ENCODE data around the gene OR10P1. TPM values are rescaled to one million over a fixed set of nuclear protein-coding genes. Genes with fewer than 3 reads are reported as not detected.
"Not testable (repeated sequence)": the region's sequence is repeated elsewhere in the genome, so short reads cannot be mapped to it uniquely, and the experiment has no call there.

Gene OR10P1
- total RNA-seq, 1 donor from 2014 or later = not detected

DNA sequence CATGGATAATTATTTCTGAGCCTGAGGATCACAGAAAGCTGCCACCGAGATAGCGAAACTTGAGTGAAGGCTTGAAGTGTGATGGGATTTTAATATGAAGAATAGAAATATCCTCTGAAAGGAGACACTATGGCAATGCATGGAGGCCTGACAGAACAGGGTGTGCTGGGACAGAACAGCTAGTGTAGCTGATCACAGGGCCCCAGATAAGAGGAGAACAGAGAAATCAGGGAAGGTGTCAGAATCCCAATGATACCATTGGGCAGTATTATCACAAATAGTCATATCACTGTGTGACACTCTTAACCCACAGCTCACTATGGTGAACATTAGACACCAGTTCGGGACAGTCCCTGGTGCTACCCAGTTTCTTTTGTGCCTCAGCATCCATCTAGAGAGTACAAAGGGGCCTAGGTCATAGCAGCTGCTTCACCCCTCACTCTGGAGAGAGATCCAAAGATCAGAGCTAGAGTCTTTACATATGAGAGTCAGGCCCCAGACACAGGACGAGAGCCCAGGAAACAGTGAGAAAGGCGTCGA is 506 bp upstream of the OR10P1 start:
- H3K27ac Mint-ChIP-seq = peak overlapping the region; percentile 58
- H3K36me3 Mint-ChIP-seq (ENCODE audit: low read depth) = peaks cover 3% of the 10 kb centered on the region
- no peak for DNase-seq
- intact Hi-C loops (cut with micrococcal nuclease) = no loop called here
- peaks cover 4% of the 10 kb centered on the region for H3K4me1 Mint-ChIP-seq
- peaks cover 8% of the 10 kb centered on the region for H3K27me3 Mint-ChIP-seq
- peak overlapping the region; percentile 5 for H3K4me3 Mint-ChIP-seq
- H3K9me3 Mint-ChIP-seq = no peaks in the 10 kb centered on the region

DNA sequence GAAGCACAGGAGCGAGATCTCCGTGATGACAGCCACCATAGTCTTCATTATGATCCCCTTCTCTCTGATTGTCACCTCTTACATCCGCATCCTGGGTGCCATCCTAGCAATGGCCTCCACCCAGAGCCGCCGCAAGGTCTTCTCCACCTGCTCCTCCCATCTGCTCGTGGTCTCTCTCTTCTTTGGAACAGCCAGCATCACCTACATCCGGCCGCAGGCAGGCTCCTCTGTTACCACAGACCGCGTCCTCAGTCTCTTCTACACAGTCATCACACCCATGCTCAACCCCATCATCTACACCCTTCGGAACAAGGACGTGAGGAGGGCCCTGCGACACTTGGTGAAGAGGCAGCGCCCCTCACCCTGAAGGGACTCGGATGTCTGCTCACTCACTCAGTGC is 775 bp downstream of the OR10P1 start:
- H3K27ac Mint-ChIP-seq = peak overlapping the region; percentile 82
- intact Hi-C loops (cut with micrococcal nuclease) = no loop called here
- H3K4me1 Mint-ChIP-seq = peaks cover 8% of the 10 kb centered on the region
- H3K4me3 Mint-ChIP-seq = peak overlapping the region; percentile 76
- H3K36me3 Mint-ChIP-seq (ENCODE audit: low read depth) = peaks cover 3% of the 10 kb centered on the region
- no peaks in the 10 kb centered on the region for H3K9me3 Mint-ChIP-seq
- peaks cover 8% of the 10 kb centered on the region for H3K27me3 Mint-ChIP-seq
- DNase-seq = peak; percentile 80

DNA sequence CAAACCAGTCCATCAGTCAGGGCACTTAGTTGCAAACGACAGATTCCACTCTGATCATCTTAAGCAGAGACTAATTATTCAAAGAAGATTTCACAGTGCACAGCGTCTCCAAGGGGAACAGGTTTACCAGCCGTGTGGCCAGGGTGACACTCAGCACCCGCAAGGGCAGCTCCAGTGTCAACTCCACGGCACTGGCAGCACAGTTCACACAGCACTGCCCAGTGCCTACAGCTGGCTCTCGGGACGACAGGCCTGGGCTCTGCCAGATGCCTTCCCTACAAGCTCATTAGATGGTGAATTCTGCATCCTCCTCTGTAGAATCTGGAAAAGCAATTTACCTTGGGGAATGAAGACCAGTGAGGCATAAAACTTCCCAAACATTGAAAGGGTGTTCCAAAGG is 4.9 kb downstream of the OR10P1 start:
- peaks cover 4% of the 10 kb centered on the region for H3K27me3 Mint-ChIP-seq
- no peaks in the 10 kb centered on the region for H3K9me3 Mint-ChIP-seq
- peaks cover 3% of the 10 kb centered on the region for H3K36me3 Mint-ChIP-seq (ENCODE audit: low read depth)
- H3K4me3 Mint-ChIP-seq = no peak overlapping the region
- no peak overlapping the region for H3K27ac Mint-ChIP-seq
- no peak for DNase-seq
- H3K4me1 Mint-ChIP-seq = peaks cover 23% of the 10 kb centered on the region
- intact Hi-C loops (cut with micrococcal nuclease) = no loop called here

DNA sequence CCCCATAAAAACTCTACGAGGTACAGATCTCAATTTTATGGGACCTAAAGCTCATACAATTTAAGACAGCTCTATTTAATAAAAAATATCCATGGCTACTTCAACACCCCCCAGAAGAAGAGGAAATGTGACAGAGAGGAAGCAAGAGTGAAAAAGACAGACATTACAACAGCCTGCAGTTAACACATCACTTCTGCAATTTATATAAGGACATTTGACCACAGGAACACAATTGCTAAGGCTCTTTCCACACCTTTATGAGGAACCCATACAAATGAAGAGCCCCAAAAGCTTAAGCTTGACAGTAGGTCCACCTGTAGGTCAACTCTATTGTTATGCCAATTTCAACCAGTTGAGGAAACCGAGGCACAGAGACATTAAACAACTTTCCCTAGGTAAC is 5.6 kb downstream of the OR10P1 start:
- Mint-ChIP-seq H3K36me3 (ENCODE audit: low read depth) (peaks cover 2% of the 10 kb centered on the region), H3K27ac (no peak overlapping the region), H3K9me3 (no peaks in the 10 kb centered on the region), H3K4me1 (peaks cover 21% of the 10 kb centered on the region), H3K4me3 (no peak overlapping the region), H3K27me3 (peaks cover 4% of the 10 kb centered on the region)
- intact Hi-C loops (cut with micrococcal nuclease) = no loop called here
- no peak for DNase-seq

DNA sequence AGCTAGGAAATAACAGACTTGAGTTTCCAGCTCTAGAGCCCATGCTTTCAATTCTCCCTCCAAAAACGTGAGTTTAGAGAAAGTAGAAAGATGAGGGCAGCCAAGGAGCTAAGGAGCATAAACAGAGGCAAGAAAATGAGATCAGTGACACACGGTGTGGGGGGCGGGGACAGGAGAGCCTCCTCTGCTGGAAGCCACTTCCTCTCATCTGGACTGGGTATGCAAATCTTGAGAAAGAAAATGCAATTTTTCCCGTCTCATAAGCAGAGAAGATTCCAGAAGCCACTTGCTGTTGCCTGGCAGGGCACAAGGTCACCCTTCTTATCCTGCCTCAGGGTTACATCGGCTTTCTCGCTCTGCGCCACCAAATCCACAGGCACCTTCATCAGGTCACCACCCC is 6.0 kb downstream of the OR10P1 start:
- Mint-ChIP-seq H3K36me3 (ENCODE audit: low read depth) (no peaks in the 10 kb centered on the region), H3K27ac (no peak overlapping the region), H3K4me1 (peaks cover 19% of the 10 kb centered on the region), H3K9me3 (no peaks in the 10 kb centered on the region), H3K4me3 (no peak overlapping the region), H3K27me3 (peaks cover 4% of the 10 kb centered on the region)
- intact Hi-C loops (cut with micrococcal nuclease) = no loop called here
- DNase-seq = peak; percentile 76

DNA sequence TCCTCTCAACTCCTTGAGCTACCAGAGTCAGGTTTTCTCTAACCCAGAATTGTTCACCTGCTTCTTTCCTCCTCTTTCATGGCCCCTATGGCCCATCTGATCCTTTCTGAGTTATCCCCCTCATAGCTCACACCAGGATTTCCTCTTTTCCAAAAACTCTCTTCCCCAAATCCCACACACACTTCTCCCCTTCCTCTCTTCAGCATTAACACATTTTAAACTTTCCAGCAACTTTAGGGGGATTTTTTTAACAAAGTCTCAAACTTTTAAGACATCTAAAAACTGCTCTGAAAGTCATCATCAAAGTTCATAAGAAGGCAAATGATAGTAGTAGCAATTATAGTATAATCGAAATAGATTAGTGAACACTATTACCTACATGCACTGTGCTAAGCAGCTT is 7.9 kb downstream of the OR10P1 start:
- peaks cover 19% of the 10 kb centered on the region for H3K4me1 Mint-ChIP-seq

DNA sequence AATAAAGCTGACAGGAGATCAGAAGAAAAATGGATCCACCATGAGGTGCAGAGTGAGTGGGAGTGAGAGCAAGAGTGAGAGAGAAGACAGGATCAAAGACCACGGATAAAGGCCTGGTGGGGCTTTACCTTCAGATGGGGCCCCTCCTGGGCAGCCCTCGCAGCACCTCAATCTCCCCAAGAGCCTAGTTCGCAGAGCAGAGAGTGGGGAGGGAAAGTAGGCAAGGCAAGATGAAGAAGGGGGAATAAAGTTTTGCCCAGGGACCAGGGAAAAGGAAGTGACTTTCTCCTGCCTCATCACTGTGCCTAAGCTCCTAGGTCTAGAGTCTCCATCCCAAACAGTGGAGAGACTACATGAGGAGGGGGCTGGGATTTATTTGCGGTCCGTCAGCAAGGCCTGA is 10.3 kb downstream of the OR10P1 start:
- intact Hi-C loops (cut with micrococcal nuclease) = loop anchor here (2.0 kb wide), 1 partner anchor 18 kb away; no protein-coding TSS in a partner anchor

More for the DNA sequence above, 7.9 kb downstream of the OR10P1 start:
- Mint-ChIP-seq H3K27me3 (peaks cover 3% of the 10 kb centered on the region), H3K4me3 (no peak overlapping the region), H3K36me3 (ENCODE audit: low read depth) (no peaks in the 10 kb centered on the region), H3K9me3 (peaks cover 2% of the 10 kb centered on the region), H3K27ac (no peak overlapping the region)
- no peak for DNase-seq
- intact Hi-C loops (cut with micrococcal nuclease) = no loop called here

DNA sequence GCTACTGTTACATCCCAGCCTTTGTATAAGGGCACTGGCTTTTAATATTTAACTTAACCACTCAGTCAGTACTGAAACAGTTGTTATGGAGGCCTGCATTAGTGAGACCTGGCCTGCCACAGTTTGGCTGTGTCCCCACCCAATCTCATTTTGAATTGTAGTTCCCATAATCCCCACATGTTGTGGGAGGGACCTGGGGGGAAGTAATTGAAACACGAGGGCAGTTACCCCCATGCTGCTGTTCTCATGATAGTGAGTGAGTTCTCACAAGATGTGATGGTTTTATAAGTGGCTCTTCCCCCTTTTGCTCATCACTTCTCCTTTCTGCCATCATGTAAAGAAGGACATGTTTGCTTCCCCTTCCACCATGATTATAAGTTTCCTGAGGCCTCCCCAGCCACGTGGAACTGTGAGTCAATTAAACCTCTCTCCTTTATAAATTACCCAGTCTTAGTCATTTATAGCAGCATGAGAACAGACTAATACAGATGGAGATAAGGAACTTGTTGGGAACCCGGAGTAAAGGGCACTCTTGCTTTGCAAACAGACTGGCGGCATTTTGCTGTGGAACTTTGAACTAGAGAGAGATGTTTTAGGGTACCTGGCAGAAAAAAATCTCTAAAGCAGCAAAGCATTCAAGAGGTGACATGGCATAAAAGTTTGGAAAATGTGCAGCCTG is 14.1 kb downstream of the OR10P1 start:
- Mint-ChIP-seq H3K9me3 (peaks cover 10% of the 10 kb centered on the region), H3K4me1 (peaks cover 15% of the 10 kb centered on the region)
- intact Hi-C loops (cut with micrococcal nuclease); H3K4me3 Mint-ChIP-seq; H3K36me3 Mint-ChIP-seq (ENCODE audit: low read depth); H3K27me3 Mint-ChIP-seq; DNase-seq; H3K27ac Mint-ChIP-seq: not testable (repeated sequence)

More for the DNA sequence above, 10.3 kb downstream of the OR10P1 start:
- Mint-ChIP-seq H3K4me3 (no peak overlapping the region), H3K36me3 (ENCODE audit: low read depth) (peaks cover 3% of the 10 kb centered on the region), H3K4me1 (peaks cover 24% of the 10 kb centered on the region), H3K27ac (peak overlapping the region; percentile 6), H3K9me3 (peaks cover 10% of the 10 kb centered on the region), H3K27me3 (no peaks in the 10 kb centered on the region)
- no peak for DNase-seq

DNA sequence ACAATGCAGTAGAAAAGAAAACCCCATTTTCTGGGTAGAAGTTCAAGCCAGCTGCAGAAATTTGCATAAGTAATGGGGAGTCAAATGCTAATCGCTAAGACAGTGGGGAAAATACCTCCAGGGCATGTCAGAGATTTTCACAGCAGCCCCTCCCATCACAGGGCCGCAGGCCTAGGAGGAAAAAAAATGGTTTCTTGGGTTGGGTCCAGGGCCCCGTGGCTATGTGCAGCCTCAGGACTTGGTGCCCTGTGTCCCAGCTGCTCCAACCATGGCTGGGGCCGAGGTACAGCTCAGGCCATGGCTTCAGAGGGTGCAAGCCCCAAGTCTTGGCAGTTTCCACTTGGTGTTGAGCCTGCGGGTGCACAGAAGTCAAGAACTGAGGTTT is 14.6 kb downstream of the OR10P1 start:
- peaks cover 3% of the 10 kb centered on the region for H3K36me3 Mint-ChIP-seq (ENCODE audit: low read depth)
- peaks cover 11% of the 10 kb centered on the region for H3K4me1 Mint-ChIP-seq
- peaks cover 10% of the 10 kb centered on the region for H3K9me3 Mint-ChIP-seq
- H3K27me3 Mint-ChIP-seq = no peaks in the 10 kb centered on the region
- H3K4me3 Mint-ChIP-seq = no peak overlapping the region
- DNase-seq = no peak
- no peak overlapping the region for H3K27ac Mint-ChIP-seq
- intact Hi-C loops (cut with micrococcal nuclease) = no loop called here

DNA sequence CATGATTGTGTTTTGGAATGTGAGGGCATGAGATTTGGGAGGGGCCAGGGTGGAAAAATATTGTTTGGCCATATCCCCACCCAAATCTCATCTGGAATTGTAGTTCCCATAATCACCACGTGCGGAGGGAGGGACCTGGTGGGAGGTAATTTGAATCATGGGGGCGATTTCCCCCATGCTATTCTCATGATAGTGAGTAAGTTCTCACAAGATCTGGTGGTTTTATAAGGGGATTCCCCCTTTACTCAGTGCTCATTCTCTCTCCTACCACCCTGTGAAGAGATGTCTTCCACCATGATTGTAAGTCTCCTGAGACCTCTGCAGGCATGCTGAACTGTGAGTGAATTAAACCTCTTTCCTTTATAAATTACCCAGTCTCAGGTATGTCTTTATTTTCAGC is 15.7 kb downstream of the OR10P1 start:
- intact Hi-C loops (cut with micrococcal nuclease) = no loop called here
- peaks cover 10% of the 10 kb centered on the region for H3K9me3 Mint-ChIP-seq
- H3K4me1 Mint-ChIP-seq = peaks cover 10% of the 10 kb centered on the region
- H3K27ac Mint-ChIP-seq = no peak overlapping the region
- no peak overlapping the region for H3K4me3 Mint-ChIP-seq
- H3K36me3 Mint-ChIP-seq (ENCODE audit: low read depth) = peaks cover 3% of the 10 kb centered on the region
- peaks cover 6% of the 10 kb centered on the region for H3K27me3 Mint-ChIP-seq
- DNase-seq = no peak

DNA sequence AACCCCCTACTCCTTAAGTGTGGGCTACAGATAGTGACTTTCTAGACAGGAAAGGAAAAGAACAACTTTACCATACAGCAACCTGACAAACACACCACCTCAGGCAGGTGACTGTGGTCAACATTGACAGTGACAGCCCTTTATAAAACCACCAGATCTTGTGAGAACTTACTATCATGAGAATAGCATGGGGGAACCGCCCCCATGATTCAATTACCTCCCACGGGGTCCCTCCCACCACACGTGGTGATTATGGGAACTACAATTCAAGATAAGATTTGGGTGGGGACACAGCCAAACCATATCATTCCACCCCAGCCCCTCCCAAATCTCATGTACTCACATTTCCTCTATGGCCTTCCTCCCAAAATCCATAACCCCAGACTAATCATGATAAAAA is 16.3 kb downstream of the OR10P1 start:
- Mint-ChIP-seq H3K4me3 (no peak overlapping the region), H3K27ac (no peak overlapping the region), H3K27me3 (peaks cover 11% of the 10 kb centered on the region), H3K36me3 (ENCODE audit: low read depth) (peaks cover 3% of the 10 kb centered on the region), H3K4me1 (peaks cover 10% of the 10 kb centered on the region), H3K9me3 (peaks cover 10% of the 10 kb centered on the region)
- no peak for DNase-seq
- intact Hi-C loops (cut with micrococcal nuclease) = no loop called here

DNA sequence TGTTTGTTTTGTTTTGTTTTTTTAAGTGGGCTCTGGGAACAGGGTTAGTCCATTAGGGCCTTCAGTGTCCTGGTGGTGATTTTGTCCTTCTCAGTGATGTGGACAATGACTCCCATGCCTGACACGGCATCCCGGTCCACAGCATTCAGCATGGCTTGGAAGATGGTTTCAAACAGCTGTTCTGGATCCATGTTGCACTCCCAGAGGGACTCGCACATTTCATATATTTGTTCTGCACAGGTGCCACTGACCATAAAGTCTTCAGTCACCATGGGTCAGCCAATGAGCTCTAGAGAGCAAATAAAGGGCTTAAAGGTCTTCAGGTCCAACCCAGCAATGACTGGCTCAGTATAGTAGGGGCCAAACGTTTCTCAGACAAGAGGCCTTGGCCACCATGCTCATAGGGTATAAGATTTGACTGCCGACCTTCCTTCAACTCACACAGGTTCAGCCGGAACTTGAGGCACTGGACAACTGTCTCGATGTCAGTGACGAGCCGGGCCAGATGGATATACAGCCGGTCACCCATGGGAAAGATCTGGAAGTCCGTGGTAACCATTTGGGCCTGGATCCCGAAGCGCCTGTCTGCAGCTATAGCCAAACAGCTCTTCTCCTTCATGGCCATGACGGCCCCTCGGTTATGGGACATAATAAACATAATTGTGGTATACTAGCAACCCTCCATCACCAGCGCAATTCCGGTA is 18.0 kb downstream of the OR10P1 start:
- peaks cover 10% of the 10 kb centered on the region for H3K4me1 Mint-ChIP-seq
- intact Hi-C loops (cut with micrococcal nuclease) = loop anchor here (5.0 kb wide), 1 partner anchor 83 kb away; no protein-coding TSS in a partner anchor
- peaks cover 8% of the 10 kb centered on the region for H3K9me3 Mint-ChIP-seq

DNA sequence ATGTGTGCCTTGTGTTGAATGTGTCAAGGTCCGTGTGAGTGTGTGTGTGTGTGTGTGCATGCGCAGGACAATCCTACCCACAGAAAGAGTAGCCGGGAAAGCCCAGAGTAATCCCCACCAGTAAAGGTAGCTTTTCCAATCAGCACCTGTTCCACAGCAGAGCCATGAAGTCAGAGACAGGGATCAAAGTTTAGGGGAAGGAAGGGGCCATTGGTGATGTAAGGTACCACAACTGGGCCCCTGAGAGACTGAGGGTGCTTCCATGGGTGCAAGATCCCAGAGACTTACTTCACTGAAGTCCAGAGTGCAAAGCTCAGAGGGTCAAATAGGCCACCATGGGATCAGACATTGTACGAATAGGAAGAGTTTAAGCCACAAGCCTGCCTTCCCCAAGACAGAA is 20.5 kb downstream of the OR10P1 start:
- peaks cover 3% of the 10 kb centered on the region for H3K4me1 Mint-ChIP-seq
- intact Hi-C loops (cut with micrococcal nuclease) = loop anchor here (2.0 to 5.0 kb wide), 2 partner anchors 38 to 80 kb away; no protein-coding TSS in a partner anchor

More for the DNA sequence above, 18.0 kb downstream of the OR10P1 start:
- H3K27ac Mint-ChIP-seq = no peak overlapping the region
- no peak for DNase-seq
- H3K4me3 Mint-ChIP-seq = no peak overlapping the region
- peaks cover 17% of the 10 kb centered on the region for H3K27me3 Mint-ChIP-seq
- H3K36me3 Mint-ChIP-seq (ENCODE audit: low read depth) = peaks cover 3% of the 10 kb centered on the region

DNA sequence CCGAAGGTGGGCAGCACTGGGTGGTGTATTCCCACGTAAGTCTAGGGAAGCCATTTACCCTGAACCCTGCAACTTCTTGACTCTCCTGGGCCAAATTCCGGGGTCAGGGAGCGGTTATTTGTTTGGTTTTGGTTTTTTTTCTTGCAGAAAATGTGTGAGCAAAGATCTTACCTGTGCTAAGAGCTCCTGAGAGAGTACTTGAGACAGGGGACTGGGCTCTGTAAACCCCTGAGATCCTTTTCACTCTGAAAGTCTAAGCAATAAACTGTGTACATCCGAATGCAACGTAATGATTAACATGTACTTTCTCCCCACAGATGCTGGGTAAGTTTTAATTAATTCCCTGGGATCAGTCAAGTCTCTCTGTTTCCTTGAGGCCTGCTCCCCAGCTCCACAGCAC is 21.5 kb downstream of the OR10P1 start:
- H3K27me3 Mint-ChIP-seq = peaks cover 25% of the 10 kb centered on the region
- H3K4me1 Mint-ChIP-seq = no peaks in the 10 kb centered on the region
- H3K36me3 Mint-ChIP-seq (ENCODE audit: low read depth) = no peaks in the 10 kb centered on the region
- no peak for DNase-seq
- intact Hi-C loops (cut with micrococcal nuclease) = loop anchor here (5.0 kb wide), 1 partner anchor 79 kb away; no protein-coding TSS in a partner anchor
- no peaks in the 10 kb centered on the region for H3K9me3 Mint-ChIP-seq
- H3K27ac Mint-ChIP-seq = no peak overlapping the region
- no peak overlapping the region for H3K4me3 Mint-ChIP-seq

More for the DNA sequence above, 20.5 kb downstream of the OR10P1 start:
- DNase-seq = no peak
- H3K4me3 Mint-ChIP-seq = no peak overlapping the region
- H3K36me3 Mint-ChIP-seq (ENCODE audit: low read depth) = no peaks in the 10 kb centered on the region
- peaks cover 21% of the 10 kb centered on the region for H3K27me3 Mint-ChIP-seq
- H3K9me3 Mint-ChIP-seq = no peaks in the 10 kb centered on the region
- H3K27ac Mint-ChIP-seq = no peak overlapping the region

Data from activated CD4-positive, alpha-beta T cell treated with anti-CD3 and anti-CD28 coated beads, Interleukin-2, amount 10 ng/mL, durations not matched to agents 24 days and 14 days (primary cell).